ENCODE measurements around the gene CTAG1A. TPM values are rescaled to one million over a fixed set of nuclear protein-coding genes. Genes with fewer than 3 reads are reported as not detected.
A peak's percentile ranks its signal among the peaks of the same experiment; 100 is the strongest.
"Not testable (repeated sequence)": the region's sequence is repeated elsewhere in the genome, so short reads cannot be mapped to it uniquely, and the experiment has no call there.

Gene CTAG1A
- total and polyA plus RNA-seq, 9 of the 15 experiments (the other 6 are each of a cell fraction or from before 2014, with no cell fraction given) = 0.32 TPM; not detected in 8

DNA sequence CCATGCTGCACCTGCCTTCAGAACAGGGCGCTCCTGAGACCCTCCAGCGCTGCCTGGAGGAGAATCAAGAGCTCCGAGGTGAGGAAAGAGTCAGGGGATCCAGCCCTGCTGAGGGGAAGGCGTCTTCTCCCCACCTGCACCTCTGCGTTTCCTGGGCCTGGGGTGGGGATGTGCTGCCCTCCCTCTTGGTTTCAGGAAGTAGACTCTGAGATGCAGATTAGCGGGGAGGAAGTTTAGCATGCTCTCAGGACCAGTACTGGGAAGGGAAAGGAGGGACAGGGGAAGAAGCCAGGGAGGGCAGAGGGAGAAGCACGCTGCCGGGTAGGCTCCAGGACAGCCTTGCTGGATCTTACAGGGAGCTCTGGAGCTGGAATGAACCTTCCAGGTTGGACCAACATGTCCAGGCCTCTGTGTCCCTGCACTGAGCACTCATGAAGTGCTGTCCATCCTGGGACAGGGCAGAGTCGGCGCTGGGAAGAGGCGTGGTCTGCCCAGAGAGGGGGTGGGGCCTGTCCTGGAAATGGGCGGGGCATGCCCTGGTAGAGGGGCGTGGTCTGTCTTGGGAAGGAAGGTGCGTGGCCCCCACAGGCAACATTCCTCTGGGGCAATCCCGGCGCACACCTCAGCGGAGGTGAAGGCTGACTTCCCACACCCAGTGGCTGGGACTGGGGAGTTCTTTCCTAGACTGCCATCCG is 32.7 kb upstream of the CTAG1A start:
- Histone ChIP-seq H3K9ac (ENCODE audit: insufficient read depth in 1 of 2, low read depth in 2 of 2, low read length in 2 of 2) (peak overlapping the region in 1 of 2 experiments; percentile 68; a peak in 1 of 4 replicates), H3K79me2 (ENCODE audit: control insufficient read depth, insufficient read depth, low read length) (peaks cover 69% of the 10 kb centered on the region), H3K36me3 (ENCODE audit: control insufficient read depth, insufficient read depth, low read length) (peaks cover 50% of the 10 kb centered on the region; the same call in 2 of the 3 replicates), H4K20me1 (replicated peaks; ENCODE audit: control insufficient read depth, insufficient read depth, low read length) (0 out of 2 replicates have a peak, but pooled peaks cover 17% of the 10 kb centered on the region), H3K4me1 (replicated peaks in 1 of 2; ENCODE audit: control insufficient read depth in 2 of 2, insufficient read depth in 2 of 2, low read length in 2 of 2) (peaks cover 16 to 17% of the 10 kb centered on the region in 2 experiments; a peak in 4 of 5 replicates)
- intact Hi-C loops (cut with micrococcal nuclease); H3K4me3 ChIP-seq; H3K27ac ChIP-seq (ENCODE audit: extremely low read depth, low read depth, low read length); BruUV-seq (replicated peaks); in situ Hi-C loops (cut with MboI); H2AFZ ChIP-seq (ENCODE audit: low read depth, low read length); H3K27me3 ChIP-seq (ENCODE audit: control insufficient read depth in 2 of 2, insufficient read depth in 2 of 2, low read length in 2 of 2); H3K9me1 ChIP-seq (ENCODE audit: control insufficient read depth, insufficient read depth, low read length); H3K4me2 ChIP-seq (ENCODE audit: insufficient read depth, low read length); CTCF ChIA-PET (ENCODE audit: low intra/inter-chr PET ratio); DNase-seq (ENCODE audit: extremely low read depth in 1 of 4, low spot score in 3 of 4); H3K9me3 ChIP-seq (replicated peaks; ENCODE audit: control insufficient read depth, insufficient read depth, low read depth, low read length); POLR2A ChIA-PET: not testable (repeated sequence)
- FAIRE-seq (peak; percentile 99), ATAC-seq (peak; percentile 87)
- whole genome bisulfite sequencing (ENCODE audit: insufficient coverage, low coverage, missing lambda C conversion rate) = 72% methylated on average over 6 of the region's 18 CpGs
- 0 out of 2 replicates have a peak, but pooled peaks have one; percentile 16 for TF ChIP-seq POLR2G (IDR thresholded peaks at IDR 0.05; ENCODE audit: low read depth, low read length)

- POLR2A ChIA-PET; H2AFZ ChIP-seq (ENCODE audit: low read depth, low read length); H3K27ac ChIP-seq (ENCODE audit: extremely low read depth, low read depth, low read length); H3K4me3 ChIP-seq; ATAC-seq; H3K9ac ChIP-seq (ENCODE audit: insufficient read depth in 1 of 2, low read depth in 2 of 2, low read length in 2 of 2); intact Hi-C loops (cut with micrococcal nuclease); H3K4me1 ChIP-seq (replicated peaks in 1 of 2; ENCODE audit: control insufficient read depth in 2 of 2, insufficient read depth in 2 of 2, low read length in 2 of 2); FAIRE-seq; in situ Hi-C loops (cut with MboI); H4K20me1 ChIP-seq (replicated peaks; ENCODE audit: control insufficient read depth, insufficient read depth, low read length); BruUV-seq (replicated peaks); H3K4me2 ChIP-seq (ENCODE audit: insufficient read depth, low read length); H3K9me3 ChIP-seq (replicated peaks; ENCODE audit: control insufficient read depth, insufficient read depth, low read depth, low read length); H3K9me1 ChIP-seq (ENCODE audit: control insufficient read depth, insufficient read depth, low read length); H3K27me3 ChIP-seq (ENCODE audit: control insufficient read depth in 2 of 2, insufficient read depth in 2 of 2, low read length in 2 of 2); DNase-seq (ENCODE audit: extremely low read depth in 1 of 4, low spot score in 3 of 4); CTCF ChIA-PET (ENCODE audit: low intra/inter-chr PET ratio): not testable (repeated sequence)
- 59% methylated on average over 4 of the region's 24 CpGs for WGBS (ENCODE audit: insufficient coverage, low coverage, missing lambda C conversion rate)
- Histone ChIP-seq H3K36me3 (ENCODE audit: control insufficient read depth, insufficient read depth, low read length) (peaks cover 20% of the 10 kb centered on the region; the same call in 2 of the 3 replicates), H3K79me2 (ENCODE audit: control insufficient read depth, insufficient read depth, low read length) (peaks cover 18% of the 10 kb centered on the region)
Measured at GRCh38 chrX:154558060-154558690, 26.8 kb upstream of the CTAG1A start.

DNA sequence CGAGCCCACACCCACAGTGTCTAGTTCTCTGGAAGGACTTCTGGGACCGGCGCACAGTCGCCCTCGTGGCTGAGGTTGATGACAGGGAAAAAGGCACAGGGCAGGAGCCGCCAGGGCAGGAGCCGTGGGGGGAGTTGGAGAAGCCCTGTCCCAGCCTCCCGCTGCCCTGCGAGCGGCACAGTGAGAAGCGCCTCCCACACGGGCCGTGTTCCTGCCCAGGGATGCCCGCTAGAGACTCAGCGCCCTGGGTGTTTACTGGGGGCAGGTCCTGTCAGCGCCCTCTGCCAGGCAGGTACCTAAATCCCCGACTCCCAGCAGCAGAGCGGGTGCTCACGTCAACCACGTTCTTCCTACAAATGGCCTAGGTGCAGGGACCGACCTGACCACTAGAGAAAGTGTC is 26.0 kb upstream of the CTAG1A start:
- peaks cover 11% of the 10 kb centered on the region for H3K79me2 ChIP-seq (ENCODE audit: control insufficient read depth, insufficient read depth, low read length)
- H3K27me3 ChIP-seq (ENCODE audit: control insufficient read depth in 2 of 2, insufficient read depth in 2 of 2, low read length in 2 of 2); ATAC-seq; in situ Hi-C loops (cut with MboI); H3K4me2 ChIP-seq (ENCODE audit: insufficient read depth, low read length); intact Hi-C loops (cut with micrococcal nuclease); CTCF ChIA-PET (ENCODE audit: low intra/inter-chr PET ratio); H4K20me1 ChIP-seq (replicated peaks; ENCODE audit: control insufficient read depth, insufficient read depth, low read length); FAIRE-seq; POLR2A ChIA-PET; H3K9me3 ChIP-seq (replicated peaks; ENCODE audit: control insufficient read depth, insufficient read depth, low read depth, low read length); DNase-seq (ENCODE audit: extremely low read depth in 1 of 4, low spot score in 3 of 4); H3K4me3 ChIP-seq; BruUV-seq (replicated peaks); H3K4me1 ChIP-seq (replicated peaks in 1 of 2; ENCODE audit: control insufficient read depth in 2 of 2, insufficient read depth in 2 of 2, low read length in 2 of 2); H3K27ac ChIP-seq (ENCODE audit: extremely low read depth, low read depth, low read length); H3K9ac ChIP-seq (ENCODE audit: insufficient read depth in 1 of 2, low read depth in 2 of 2, low read length in 2 of 2); H2AFZ ChIP-seq (ENCODE audit: low read depth, low read length); H3K9me1 ChIP-seq (ENCODE audit: control insufficient read depth, insufficient read depth, low read length): not testable (repeated sequence)
- WGBS (ENCODE audit: insufficient coverage, low coverage, missing lambda C conversion rate) = 83% methylated on average over 3 of the region's 21 CpGs
- peaks cover 13% of the 10 kb centered on the region; the same call in 2 of the 3 replicates for H3K36me3 ChIP-seq (ENCODE audit: control insufficient read depth, insufficient read depth, low read length)
